HG02759 (cell line): ENCODE data around the gene KXD1.

ENCODE experiments used
- ATAC-seq: cut with Tn5 transposase; IDR thresholded peaks from one replicate; pipeline ENCODE4 v1.9.1; 2021; ENCODE audit warnings: mild to moderate bottlenecking, moderate library complexity; ENCODE audit not compliant: unreplicated experiment

KXD1 gene

GRCh38 chr19:18612051-18612771 lies 54.5 kb downstream of the KXD1 start:
- no peak for ATAC-seq

- ATAC-seq, result no peak
These were observed 55.3 kb downstream of the KXD1 start, which contains the start of gene TMEM59L for GRCh38 chr19:18612772-18613588. Gene TMEM59L (plus strand): TSS chr19:18612870. CDS start chr19:18612959, 89 bp downstream.

- no peak for ATAC-seq
These were observed 56.0 kb downstream of the KXD1 start for GRCh38 chr19:18613589-18614234.

- no peak for ATAC-seq
These were observed 58.4 kb downstream of the KXD1 start for GRCh38 chr19:18616023-18616422.

GRCh38 chr19:18617562-18617961 lies 59.9 kb downstream of the KXD1 start:
- no peak for ATAC-seq

GRCh38 chr19:18618236-18618635 lies 60.6 kb downstream of the KXD1 start:
- no peak for ATAC-seq
